ENCODE data around the gene PRMT3.

The PRMT3 gene

DNA sequence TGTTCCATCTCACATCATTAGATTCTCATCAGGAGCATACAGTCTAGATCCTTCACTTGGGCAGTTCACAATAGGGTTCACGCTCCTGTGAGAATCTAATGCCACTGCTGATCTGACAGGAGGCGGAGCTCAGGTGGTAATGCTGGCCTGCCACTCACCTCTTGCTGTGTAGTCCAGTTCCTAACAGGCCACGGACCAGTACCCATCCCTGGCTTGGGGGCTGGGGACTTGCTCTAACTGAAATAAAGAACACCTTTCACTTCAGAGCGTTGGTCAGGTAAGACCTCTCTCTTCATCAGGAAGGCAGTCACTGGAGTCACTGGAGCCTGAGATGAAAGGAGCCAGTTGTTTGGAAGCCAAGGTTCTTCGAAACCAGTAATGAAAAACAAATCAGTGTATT, 41.7 kb downstream of the PRMT3 start:
- no peak for DNase-seq (ENCODE audit: low spot score)
- TF ChIP-seq, protein P1, sequence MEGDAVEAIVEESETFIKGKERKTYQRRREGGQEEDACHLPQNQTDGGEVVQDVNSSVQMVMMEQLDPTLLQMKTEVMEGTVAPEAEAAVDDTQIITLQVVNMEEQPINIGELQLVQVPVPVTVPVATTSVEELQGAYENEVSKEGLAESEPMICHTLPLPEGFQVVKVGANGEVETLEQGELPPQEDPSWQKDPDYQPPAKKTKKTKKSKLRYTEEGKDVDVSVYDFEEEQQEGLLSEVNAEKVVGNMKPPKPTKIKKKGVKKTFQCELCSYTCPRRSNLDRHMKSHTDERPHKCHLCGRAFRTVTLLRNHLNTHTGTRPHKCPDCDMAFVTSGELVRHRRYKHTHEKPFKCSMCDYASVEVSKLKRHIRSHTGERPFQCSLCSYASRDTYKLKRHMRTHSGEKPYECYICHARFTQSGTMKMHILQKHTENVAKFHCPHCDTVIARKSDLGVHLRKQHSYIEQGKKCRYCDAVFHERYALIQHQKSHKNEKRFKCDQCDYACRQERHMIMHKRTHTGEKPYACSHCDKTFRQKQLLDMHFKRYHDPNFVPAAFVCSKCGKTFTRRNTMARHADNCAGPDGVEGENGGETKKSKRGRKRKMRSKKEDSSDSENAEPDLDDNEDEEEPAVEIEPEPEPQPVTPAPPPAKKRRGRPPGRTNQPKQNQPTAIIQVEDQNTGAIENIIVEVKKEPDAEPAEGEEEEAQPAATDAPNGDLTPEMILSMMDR (IDR thresholded peaks at IDR 0.05; ENCODE audit: extremely low read depth, insufficient read depth, missing control alignments) = no peak
- in situ Hi-C loops (cut with MboI; ENCODE audit: low pct_unique_long_range_greater_than_20kb, low sequenced_read_pairs, unreplicated experiment) = no loop called here

- TF ChIP-seq, protein P1 (IDR thresholded peaks at IDR 0.05; ENCODE audit: extremely low read depth, insufficient read depth, missing control alignments) = no peak
- in situ Hi-C loops (cut with MboI; ENCODE audit: low pct_unique_long_range_greater_than_20kb, low sequenced_read_pairs, unreplicated experiment) = no loop called here
- no peak for DNase-seq (ENCODE audit: low spot score)
Observed at GRCh38 chr11:20438637-20439036, 51.1 kb downstream of the PRMT3 start.

DNA sequence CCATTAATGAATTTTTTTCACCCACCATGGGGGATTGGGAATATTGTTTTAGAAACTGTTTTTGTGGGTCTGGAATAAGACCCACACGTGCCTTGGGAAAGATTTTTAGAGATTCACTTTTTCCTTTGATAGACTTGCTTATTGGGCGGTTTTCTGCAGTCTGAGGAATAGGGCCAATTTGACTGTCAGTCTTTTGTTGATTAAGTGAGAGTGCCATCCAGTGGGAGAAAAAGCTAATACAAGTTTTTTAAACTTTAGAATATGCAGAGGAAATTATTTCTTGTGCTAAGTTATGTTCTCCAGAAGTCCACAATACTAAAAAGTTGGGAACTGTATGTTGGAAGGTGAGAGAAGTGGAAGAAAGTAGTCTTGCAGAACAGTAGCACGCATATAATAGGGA, 56.1 kb downstream of the PRMT3 start:
- TF ChIP-seq, protein P1 (IDR thresholded peaks at IDR 0.05; ENCODE audit: extremely low read depth, insufficient read depth, missing control alignments) = peak; percentile 30
- no peak for DNase-seq (ENCODE audit: low spot score)
- in situ Hi-C loops (cut with MboI; ENCODE audit: low pct_unique_long_range_greater_than_20kb, low sequenced_read_pairs, unreplicated experiment) = no loop called here

DNA sequence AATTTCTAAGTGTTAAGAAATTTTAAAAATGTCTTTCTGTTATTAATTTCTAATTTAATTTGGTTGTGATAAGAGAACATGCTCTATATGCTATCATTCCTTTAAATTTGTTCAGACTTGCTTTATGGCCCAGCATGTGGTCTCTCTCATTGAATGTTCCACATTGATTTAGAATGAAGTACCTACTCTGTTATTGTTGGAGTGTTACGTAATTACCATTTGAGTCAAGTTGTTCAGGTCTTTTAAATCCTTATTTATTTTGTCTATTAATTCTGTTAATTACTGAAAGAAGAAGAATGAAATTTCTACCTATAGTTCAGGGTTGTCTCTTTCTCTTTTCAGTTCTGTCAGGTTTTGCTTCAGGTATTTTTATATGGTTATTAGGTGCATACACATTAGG, 57.0 kb downstream of the PRMT3 start:
- TF ChIP-seq, protein P1 (IDR thresholded peaks at IDR 0.05; ENCODE audit: extremely low read depth, insufficient read depth, missing control alignments) = no peak
- in situ Hi-C loops (cut with MboI; ENCODE audit: low pct_unique_long_range_greater_than_20kb, low sequenced_read_pairs, unreplicated experiment) = no loop called here

GRCh38 chr11:20448834-20449233, 61.3 kb downstream of the PRMT3 start:
- in situ Hi-C loops (cut with MboI; ENCODE audit: low pct_unique_long_range_greater_than_20kb, low sequenced_read_pairs, unreplicated experiment) = no loop called here
- TF ChIP-seq, protein P1 (IDR thresholded peaks at IDR 0.05; ENCODE audit: extremely low read depth, insufficient read depth, missing control alignments) = no peak
- DNase-seq (ENCODE audit: low spot score) = no peak

More for the DNA sequence above, 57.0 kb downstream of the PRMT3 start:
- DNase-seq (ENCODE audit: low spot score) = no peak

GRCh38 chr11:20450829-20451228, 63.3 kb downstream of the PRMT3 start:
- TF ChIP-seq, protein P1 (IDR thresholded peaks at IDR 0.05; ENCODE audit: extremely low read depth, insufficient read depth, missing control alignments) = no peak
- DNase-seq (ENCODE audit: low spot score) = no peak
- in situ Hi-C loops (cut with MboI; ENCODE audit: low pct_unique_long_range_greater_than_20kb, low sequenced_read_pairs, unreplicated experiment) = no loop called here

GRCh38 chr11:20451568-20451967, 64.1 kb downstream of the PRMT3 start:
- TF ChIP-seq, protein P1 (IDR thresholded peaks at IDR 0.05; ENCODE audit: extremely low read depth, insufficient read depth, missing control alignments) = no peak

More at GRCh38 chr11:20451568-20451967, 64.1 kb downstream of the PRMT3 start:
- no peak for DNase-seq (ENCODE audit: low spot score)
- in situ Hi-C loops (cut with MboI; ENCODE audit: low pct_unique_long_range_greater_than_20kb, low sequenced_read_pairs, unreplicated experiment) = no loop called here
